ENCODE results near the gene TMPO. TPM values are rescaled to one million over a fixed set of nuclear protein-coding genes. Genes with fewer than 3 reads are reported as not detected.

The TMPO gene
- total RNA-seq, 1 donor: 52.1 TPM

GRCh38 chr12:98581101-98581500 is 65.7 kb downstream of the TMPO start:
- no peaks in the 10 kb centered on the region for H3K36me3 ChIP-seq (ENCODE audit: insufficient read depth, low read length)
- no peak overlapping the region for H3K4me3 ChIP-seq (ENCODE audit: insufficient read depth, low read length)
- no peaks in the 10 kb centered on the region for H4K20me1 ChIP-seq (ENCODE audit: insufficient read depth, low read length)
- H3K4me2 ChIP-seq (ENCODE audit: insufficient read depth, low read length): no peak overlapping the region
- no peak overlapping the region for H2AFZ ChIP-seq (ENCODE audit: low read length)
- no peaks in the 10 kb centered on the region for H3K4me1 ChIP-seq (ENCODE audit: insufficient read depth, low read length)
- DNase-seq (ENCODE audit: insufficient read length, low spot score, missing footprints): no peak
- no peaks in the 10 kb centered on the region for H3K9me3 ChIP-seq (ENCODE audit: low read depth, low read length)
- H3K27ac ChIP-seq (ENCODE audit: low read depth, low read length): no peak overlapping the region
- no peaks in the 10 kb centered on the region for H3K79me2 ChIP-seq (ENCODE audit: insufficient read depth, low read length)
- H3K27me3 ChIP-seq (ENCODE audit: insufficient read depth, low read length): no peaks in the 10 kb centered on the region
- TF ChIP-seq, protein P1, sequence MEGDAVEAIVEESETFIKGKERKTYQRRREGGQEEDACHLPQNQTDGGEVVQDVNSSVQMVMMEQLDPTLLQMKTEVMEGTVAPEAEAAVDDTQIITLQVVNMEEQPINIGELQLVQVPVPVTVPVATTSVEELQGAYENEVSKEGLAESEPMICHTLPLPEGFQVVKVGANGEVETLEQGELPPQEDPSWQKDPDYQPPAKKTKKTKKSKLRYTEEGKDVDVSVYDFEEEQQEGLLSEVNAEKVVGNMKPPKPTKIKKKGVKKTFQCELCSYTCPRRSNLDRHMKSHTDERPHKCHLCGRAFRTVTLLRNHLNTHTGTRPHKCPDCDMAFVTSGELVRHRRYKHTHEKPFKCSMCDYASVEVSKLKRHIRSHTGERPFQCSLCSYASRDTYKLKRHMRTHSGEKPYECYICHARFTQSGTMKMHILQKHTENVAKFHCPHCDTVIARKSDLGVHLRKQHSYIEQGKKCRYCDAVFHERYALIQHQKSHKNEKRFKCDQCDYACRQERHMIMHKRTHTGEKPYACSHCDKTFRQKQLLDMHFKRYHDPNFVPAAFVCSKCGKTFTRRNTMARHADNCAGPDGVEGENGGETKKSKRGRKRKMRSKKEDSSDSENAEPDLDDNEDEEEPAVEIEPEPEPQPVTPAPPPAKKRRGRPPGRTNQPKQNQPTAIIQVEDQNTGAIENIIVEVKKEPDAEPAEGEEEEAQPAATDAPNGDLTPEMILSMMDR (IDR thresholded peaks at IDR 0.05; ENCODE audit: extremely low read depth, low read depth, low read length): no peak

DNA sequence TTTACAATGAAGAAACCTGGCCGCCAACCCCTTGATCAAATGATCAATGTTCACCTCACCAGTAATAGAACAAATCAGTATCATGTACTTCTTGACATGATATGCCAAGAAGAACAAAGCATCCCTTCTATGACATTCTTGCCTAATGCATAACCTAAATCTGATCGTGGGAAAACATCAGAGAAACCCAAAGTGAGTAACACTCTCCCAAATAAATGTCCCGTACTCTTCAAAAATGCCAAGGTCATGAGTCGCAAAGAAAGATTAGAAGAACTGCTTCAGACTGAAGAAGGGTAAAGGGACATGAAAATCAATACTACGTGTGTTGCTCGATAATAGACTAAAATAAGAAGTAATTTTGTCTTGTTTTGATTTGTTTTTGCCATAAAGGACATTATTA is 66.7 kb downstream of the TMPO start:
- Histone ChIP-seq H3K4me1 (ENCODE audit: insufficient read depth, low read length) (no peaks in the 10 kb centered on the region), H3K36me3 (ENCODE audit: insufficient read depth, low read length) (no peaks in the 10 kb centered on the region), H3K4me2 (ENCODE audit: insufficient read depth, low read length) (no peak overlapping the region), H3K9me3 (ENCODE audit: low read depth, low read length) (no peaks in the 10 kb centered on the region), H2AFZ (ENCODE audit: low read length) (no peak overlapping the region), H4K20me1 (ENCODE audit: insufficient read depth, low read length) (no peaks in the 10 kb centered on the region), H3K27ac (ENCODE audit: low read depth, low read length) (no peak overlapping the region), H3K79me2 (ENCODE audit: insufficient read depth, low read length) (no peaks in the 10 kb centered on the region), H3K27me3 (ENCODE audit: insufficient read depth, low read length) (no peaks in the 10 kb centered on the region), H3K4me3 (ENCODE audit: insufficient read depth, low read length) (no peak overlapping the region)
- TF ChIP-seq, protein P1 (IDR thresholded peaks at IDR 0.05; ENCODE audit: extremely low read depth, low read depth, low read length): no peak
- DNase-seq (ENCODE audit: insufficient read length, low spot score, missing footprints): peak; percentile 31

DNA sequence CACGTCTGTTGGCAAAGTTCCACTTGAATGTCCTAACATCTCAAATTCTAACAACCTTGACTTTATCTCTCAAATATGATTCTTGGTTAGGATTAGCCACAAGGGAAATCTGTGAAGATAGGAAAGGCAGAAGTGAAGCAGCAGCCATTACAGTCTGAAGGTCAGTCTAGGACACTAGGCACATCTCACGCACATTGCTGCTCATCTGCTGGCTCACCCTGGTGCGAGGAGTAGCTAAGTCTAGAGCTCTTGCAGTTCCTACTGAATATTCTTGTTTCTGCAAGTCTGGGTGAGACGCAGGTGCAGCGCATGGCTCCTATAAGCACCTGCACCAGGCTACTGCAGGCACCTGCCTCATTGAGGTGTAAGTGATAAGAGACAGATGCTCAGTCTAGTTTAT is 71.7 kb downstream of the TMPO start:
- Histone ChIP-seq H3K79me2 (ENCODE audit: insufficient read depth, low read length) (no peaks in the 10 kb centered on the region), H2AFZ (ENCODE audit: low read length) (no peak overlapping the region), H3K4me1 (ENCODE audit: insufficient read depth, low read length) (no peaks in the 10 kb centered on the region), H3K27ac (ENCODE audit: low read depth, low read length) (no peak overlapping the region), H3K4me3 (ENCODE audit: insufficient read depth, low read length) (no peak overlapping the region), H3K27me3 (ENCODE audit: insufficient read depth, low read length) (no peaks in the 10 kb centered on the region), H4K20me1 (ENCODE audit: insufficient read depth, low read length) (no peaks in the 10 kb centered on the region), H3K4me2 (ENCODE audit: insufficient read depth, low read length) (no peak overlapping the region), H3K36me3 (ENCODE audit: insufficient read depth, low read length) (no peaks in the 10 kb centered on the region), H3K9me3 (ENCODE audit: low read depth, low read length) (no peaks in the 10 kb centered on the region)
- DNase-seq (ENCODE audit: insufficient read length, low spot score, missing footprints): peak; percentile 3
- TF ChIP-seq, protein P1 (IDR thresholded peaks at IDR 0.05; ENCODE audit: extremely low read depth, low read depth, low read length): no peak

DNA sequence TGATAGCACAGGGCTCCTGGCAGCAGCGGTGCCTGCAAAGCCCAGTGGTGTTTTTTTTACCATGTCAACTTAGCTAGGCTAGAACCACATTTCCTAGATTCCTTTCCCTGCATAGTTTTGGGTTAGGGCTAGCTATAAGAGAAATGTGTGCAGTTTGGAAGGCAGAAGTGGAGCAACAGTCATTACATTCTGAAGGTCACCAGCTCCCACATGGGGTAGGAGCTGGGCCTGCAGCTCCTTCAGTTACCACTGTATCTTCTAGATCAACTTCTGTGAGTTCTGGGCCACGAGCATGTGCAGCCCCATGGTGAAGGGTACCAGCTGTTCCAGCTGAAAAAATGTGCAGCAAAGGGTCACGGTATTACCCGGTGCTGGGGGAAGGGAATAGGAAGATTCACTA is 75.8 kb downstream of the TMPO start:
- peaks cover 26% of the 10 kb centered on the region for H4K20me1 ChIP-seq (ENCODE audit: insufficient read depth, low read length)
- peaks cover 9% of the 10 kb centered on the region for H3K36me3 ChIP-seq (ENCODE audit: insufficient read depth, low read length)
- H2AFZ ChIP-seq (ENCODE audit: low read length): peak overlapping the region; percentile 47
- H3K4me1 ChIP-seq (ENCODE audit: insufficient read depth, low read length): peaks cover 12% of the 10 kb centered on the region
- TF ChIP-seq, protein P1 (IDR thresholded peaks at IDR 0.05; ENCODE audit: extremely low read depth, low read depth, low read length): no peak
- no peak overlapping the region for H3K27ac ChIP-seq (ENCODE audit: low read depth, low read length)
- peaks cover 27% of the 10 kb centered on the region for H3K79me2 ChIP-seq (ENCODE audit: insufficient read depth, low read length)
- DNase-seq (ENCODE audit: insufficient read length, low spot score, missing footprints): peak; percentile 48
- H3K9me3 ChIP-seq (ENCODE audit: low read depth, low read length): no peaks in the 10 kb centered on the region
- H3K27me3 ChIP-seq (ENCODE audit: insufficient read depth, low read length): no peaks in the 10 kb centered on the region
- no peak overlapping the region for H3K4me3 ChIP-seq (ENCODE audit: insufficient read depth, low read length)
- H3K4me2 ChIP-seq (ENCODE audit: insufficient read depth, low read length): no peak overlapping the region

Data from osteoblast (primary cell).